Measurements from ENCODE around the gene MYO9A.

MYO9A gene

GRCh38 chr15:71784719-71785118 is 333.2 kb downstream of the MYO9A start:
- H3K4me2 ChIP-seq (ENCODE audit: low read length): no peak overlapping the region
- no peaks in the 10 kb centered on the region for H3K9me3 ChIP-seq (replicated peaks; ENCODE audit: low read length)
- peaks cover 22% of the 10 kb centered on the region for H3K4me1 ChIP-seq (ENCODE audit: control insufficient read depth, insufficient read depth, low read length)
- H3K9ac ChIP-seq (ENCODE audit: low read depth, low read length): no peak overlapping the region
- no peaks in the 10 kb centered on the region for H3K27me3 ChIP-seq (ENCODE audit: control insufficient read depth, insufficient read depth, low read length)
- H3K36me3 ChIP-seq (ENCODE audit: insufficient read depth, low read length): no peaks in the 10 kb centered on the region
- H3K4me3 ChIP-seq (ENCODE audit: low read length): no peak overlapping the region

GRCh38 chr15:71782422-71783165 is 335.4 kb downstream of the MYO9A start:
- Histone ChIP-seq H3K4me3 (ENCODE audit: low read length) (no peak overlapping the region), H3K4me1 (ENCODE audit: control insufficient read depth, insufficient read depth, low read length) (peaks cover 31% of the 10 kb centered on the region), H3K9me3 (replicated peaks; ENCODE audit: low read length) (no peaks in the 10 kb centered on the region), H3K36me3 (ENCODE audit: insufficient read depth, low read length) (no peaks in the 10 kb centered on the region), H3K27me3 (ENCODE audit: control insufficient read depth, insufficient read depth, low read length) (no peaks in the 10 kb centered on the region), H3K9ac (ENCODE audit: low read depth, low read length) (no peak overlapping the region), H3K4me2 (ENCODE audit: low read length) (no peak overlapping the region)

GRCh38 chr15:71781965-71782265 is 336.0 kb downstream of the MYO9A start:
- no peak overlapping the region for H3K4me3 ChIP-seq (ENCODE audit: low read length)
- H3K9ac ChIP-seq (ENCODE audit: low read depth, low read length): no peak overlapping the region
- peaks cover 31% of the 10 kb centered on the region for H3K4me1 ChIP-seq (ENCODE audit: control insufficient read depth, insufficient read depth, low read length)
- no peaks in the 10 kb centered on the region for H3K27me3 ChIP-seq (ENCODE audit: control insufficient read depth, insufficient read depth, low read length)
- no peaks in the 10 kb centered on the region for H3K9me3 ChIP-seq (replicated peaks; ENCODE audit: low read length)
- H3K4me2 ChIP-seq (ENCODE audit: low read length): no peak overlapping the region
- H3K36me3 ChIP-seq (ENCODE audit: insufficient read depth, low read length): no peaks in the 10 kb centered on the region

- H3K4me1 ChIP-seq (ENCODE audit: control insufficient read depth, insufficient read depth, low read length): peaks cover 31% of the 10 kb centered on the region
Measured at GRCh38 chr15:71781179-71781964, 336.6 kb downstream of the MYO9A start.

GRCh38 chr15:71780115-71780976 is 337.6 kb downstream of the MYO9A start:
- H3K27me3 ChIP-seq (ENCODE audit: control insufficient read depth, insufficient read depth, low read length): no peaks in the 10 kb centered on the region
- H3K9me3 ChIP-seq (replicated peaks; ENCODE audit: low read length): no peaks in the 10 kb centered on the region
- H3K9ac ChIP-seq (ENCODE audit: low read depth, low read length): peak overlapping the region; percentile 63
- peak overlapping the region; percentile 25 for H3K4me3 ChIP-seq (ENCODE audit: low read length)
- H3K36me3 ChIP-seq (ENCODE audit: insufficient read depth, low read length): no peaks in the 10 kb centered on the region
- peaks cover 39% of the 10 kb centered on the region for H3K4me1 ChIP-seq (ENCODE audit: control insufficient read depth, insufficient read depth, low read length)
- H3K4me2 ChIP-seq (ENCODE audit: low read length): peak overlapping the region; percentile 68

More at GRCh38 chr15:71781179-71781964, 336.6 kb downstream of the MYO9A start:
- Histone ChIP-seq H3K9ac (ENCODE audit: low read depth, low read length) (peak overlapping the region; percentile 63), H3K36me3 (ENCODE audit: insufficient read depth, low read length) (no peaks in the 10 kb centered on the region), H3K9me3 (replicated peaks; ENCODE audit: low read length) (no peaks in the 10 kb centered on the region), H3K4me3 (ENCODE audit: low read length) (no peak overlapping the region), H3K4me2 (ENCODE audit: low read length) (peak overlapping the region; percentile 68), H3K27me3 (ENCODE audit: control insufficient read depth, insufficient read depth, low read length) (no peaks in the 10 kb centered on the region)

GRCh38 chr15:71779073-71779797 is 338.7 kb downstream of the MYO9A start:
- no peak overlapping the region for H3K4me3 ChIP-seq (ENCODE audit: low read length)
- H3K36me3 ChIP-seq (ENCODE audit: insufficient read depth, low read length): no peaks in the 10 kb centered on the region
- no peaks in the 10 kb centered on the region for H3K27me3 ChIP-seq (ENCODE audit: control insufficient read depth, insufficient read depth, low read length)
- H3K4me2 ChIP-seq (ENCODE audit: low read length): no peak overlapping the region
- peaks cover 39% of the 10 kb centered on the region for H3K4me1 ChIP-seq (ENCODE audit: control insufficient read depth, insufficient read depth, low read length)
- H3K9me3 ChIP-seq (replicated peaks; ENCODE audit: low read length): no peaks in the 10 kb centered on the region
- peak overlapping the region; percentile 63 for H3K9ac ChIP-seq (ENCODE audit: low read depth, low read length)

GRCh38 chr15:71777216-71777943 is 340.6 kb downstream of the MYO9A start:
- H3K4me1 ChIP-seq (ENCODE audit: control insufficient read depth, insufficient read depth, low read length): peaks cover 39% of the 10 kb centered on the region
- H3K4me2 ChIP-seq (ENCODE audit: low read length): no peak overlapping the region

GRCh38 chr15:71776304-71776703 is 341.6 kb downstream of the MYO9A start:
- no peaks in the 10 kb centered on the region for H3K9me3 ChIP-seq (replicated peaks; ENCODE audit: low read length)
- H3K36me3 ChIP-seq (ENCODE audit: insufficient read depth, low read length): peaks cover 6% of the 10 kb centered on the region
- H3K9ac ChIP-seq (ENCODE audit: low read depth, low read length): no peak overlapping the region
- no peak overlapping the region for H3K4me3 ChIP-seq (ENCODE audit: low read length)
- H3K27me3 ChIP-seq (ENCODE audit: control insufficient read depth, insufficient read depth, low read length): no peaks in the 10 kb centered on the region
- peaks cover 33% of the 10 kb centered on the region for H3K4me1 ChIP-seq (ENCODE audit: control insufficient read depth, insufficient read depth, low read length)
- H3K4me2 ChIP-seq (ENCODE audit: low read length): no peak overlapping the region

More at GRCh38 chr15:71777216-71777943, 340.6 kb downstream of the MYO9A start:
- Histone ChIP-seq H3K36me3 (ENCODE audit: insufficient read depth, low read length) (no peaks in the 10 kb centered on the region), H3K4me3 (ENCODE audit: low read length) (no peak overlapping the region), H3K9me3 (replicated peaks; ENCODE audit: low read length) (no peaks in the 10 kb centered on the region), H3K9ac (ENCODE audit: low read depth, low read length) (no peak overlapping the region), H3K27me3 (ENCODE audit: control insufficient read depth, insufficient read depth, low read length) (no peaks in the 10 kb centered on the region)

GRCh38 chr15:71775856-71776255 is 342.1 kb downstream of the MYO9A start:
- no peak overlapping the region for H3K4me2 ChIP-seq (ENCODE audit: low read length)
- H3K9ac ChIP-seq (ENCODE audit: low read depth, low read length): no peak overlapping the region
- H3K4me1 ChIP-seq (ENCODE audit: control insufficient read depth, insufficient read depth, low read length): peaks cover 28% of the 10 kb centered on the region
- no peak overlapping the region for H3K4me3 ChIP-seq (ENCODE audit: low read length)
- H3K27me3 ChIP-seq (ENCODE audit: control insufficient read depth, insufficient read depth, low read length): no peaks in the 10 kb centered on the region
- H3K36me3 ChIP-seq (ENCODE audit: insufficient read depth, low read length): peaks cover 6% of the 10 kb centered on the region
- no peaks in the 10 kb centered on the region for H3K9me3 ChIP-seq (replicated peaks; ENCODE audit: low read length)

- Histone ChIP-seq H3K4me1 (ENCODE audit: control insufficient read depth, insufficient read depth, low read length) (peaks cover 11% of the 10 kb centered on the region), H3K9ac (ENCODE audit: low read depth, low read length) (no peak overlapping the region), H3K36me3 (ENCODE audit: insufficient read depth, low read length) (peaks cover 6% of the 10 kb centered on the region), H3K4me2 (ENCODE audit: low read length) (no peak overlapping the region), H3K4me3 (ENCODE audit: low read length) (no peak overlapping the region), H3K27me3 (ENCODE audit: control insufficient read depth, insufficient read depth, low read length) (no peaks in the 10 kb centered on the region), H3K9me3 (replicated peaks; ENCODE audit: low read length) (no peaks in the 10 kb centered on the region)
Measured at GRCh38 chr15:71773206-71773859, 344.6 kb downstream of the MYO9A start.

Data from skeletal muscle satellite cell (primary cell).